Cardiac septum (tissue), 1 donor: ENCODE data around the gene NDUFB10. TPM values are rescaled to one million over a fixed set of nuclear protein-coding genes. Genes with fewer than 3 reads are reported as not detected.

Experiments used
- DNase-seq: peaks from one replicate; pipeline ENCODE4 v3.0.0-alpha.2; 2020; ENCODE audit warnings: low spot score
- intact Hi-C: fragments of 100-400 bp; cut with DNase I; formaldehyde crosslinking; loops from one replicate; pipeline ENCODE4 v1.14.0; 2022
- total RNA-seq: library from RNA; stranded (reverse); fragmentation: NEBNext Ultra II Directional; extraction: Animal tissue kit (Norgen Biotek cat#: 25700); gene quantifications from one replicate; pipeline ENCODE4 v1.2.1, GENCODE V29; 2021
- donor health status: DM: no; HTN: no; CAD: no.

Gene NDUFB10
- total RNA-seq, 1 donor from 2014 or later = 390 TPM

- no peak for DNase-seq
- intact Hi-C loops = no loop called here
Measured at GRCh38 chr16:1992704-1993317, 33.5 kb downstream of the NDUFB10 start.

DNA sequence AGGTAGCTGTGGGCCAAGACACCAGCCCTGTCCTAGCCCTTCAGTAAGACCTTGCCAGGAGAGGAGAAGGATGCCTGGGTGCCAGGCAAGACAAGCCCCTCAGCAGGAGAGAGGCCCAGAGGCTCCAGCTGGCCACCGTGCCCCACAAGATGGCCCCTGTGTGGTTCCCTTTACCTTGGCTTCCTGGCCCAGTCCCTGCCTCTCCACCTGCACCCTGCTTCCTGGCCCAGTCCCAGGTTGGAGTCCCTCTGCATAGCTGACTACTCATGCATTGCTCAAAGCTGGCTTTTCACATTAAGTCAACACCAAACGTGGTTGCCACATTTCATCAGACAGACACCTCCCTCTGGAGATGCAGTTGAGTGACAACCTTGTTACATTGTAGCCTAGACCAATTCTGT, 34.4 kb downstream of the NDUFB10 start:
- intact Hi-C loops = no loop called here
- no peak for DNase-seq

GRCh38 chr16:1997494-1998359, 38.4 kb downstream of the NDUFB10 start:
- intact Hi-C loops = no loop called here
- no peak for DNase-seq

- intact Hi-C loops = no loop called here
Measured at GRCh38 chr16:1998360-1998835, 39.1 kb downstream of the NDUFB10 start.

GRCh38 chr16:1998852-1999801, 39.8 kb downstream of the NDUFB10 start:
- no peak for DNase-seq
- intact Hi-C loops = no loop called here

More at GRCh38 chr16:1998360-1998835, 39.1 kb downstream of the NDUFB10 start:
- no peak for DNase-seq

DNA sequence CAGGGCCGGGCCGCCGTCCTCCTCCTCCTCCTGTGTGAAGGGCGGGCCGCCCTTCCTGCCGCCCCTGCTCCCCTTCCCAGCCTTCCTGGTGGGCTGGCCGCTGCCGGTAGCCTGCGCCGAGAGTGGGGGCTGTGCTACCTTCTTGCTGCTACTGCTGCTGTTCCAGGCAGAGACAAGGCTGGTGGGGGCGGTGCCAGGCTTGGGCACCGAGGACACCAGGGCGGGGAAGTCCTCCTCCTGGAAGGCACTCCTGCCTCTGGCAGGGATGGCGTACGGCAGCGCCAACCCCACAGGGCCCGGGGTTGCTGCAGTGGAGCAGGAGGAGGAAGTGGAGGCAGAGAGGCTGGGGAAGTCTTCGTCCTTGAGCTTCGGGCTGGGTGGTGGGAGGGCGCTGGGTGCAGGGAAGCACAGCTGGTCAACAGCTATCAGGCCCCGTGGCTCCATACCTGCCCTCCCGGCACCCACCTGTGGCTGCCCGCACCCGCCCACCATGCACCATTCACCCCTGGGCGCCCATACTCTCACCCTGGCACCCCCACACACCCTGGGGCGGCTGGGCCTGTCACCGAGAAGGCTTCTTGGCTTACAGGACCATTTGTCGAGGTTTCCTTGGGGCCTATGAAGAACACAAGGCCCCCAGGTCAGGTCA, 40.7 kb downstream of the NDUFB10 start:
- no peak for DNase-seq
- intact Hi-C loops = no loop called here

GRCh38 chr16:2001035-2001434, 41.7 kb downstream of the NDUFB10 start:
- DNase-seq = no peak
- intact Hi-C loops = no loop called here

- intact Hi-C loops = no loop called here
Measured at GRCh38 chr16:2001456-2002355, 42.4 kb downstream of the NDUFB10 start.

GRCh38 chr16:2002406-2003230, 43.3 kb downstream of the NDUFB10 start:
- no peak for DNase-seq

More at GRCh38 chr16:2001456-2002355, 42.4 kb downstream of the NDUFB10 start:
- DNase-seq = no peak

GRCh38 chr16:2003231-2003826, 44.0 kb downstream of the NDUFB10 start:
- no peak for DNase-seq
- intact Hi-C loops = no loop called here

More at GRCh38 chr16:2002406-2003230, 43.3 kb downstream of the NDUFB10 start:
- intact Hi-C loops = no loop called here

- intact Hi-C loops = no loop called here
- peak; percentile 95 for DNase-seq
Measured at GRCh38 chr16:2003827-2004641, 44.7 kb downstream of the NDUFB10 start.

GRCh38 chr16:2004795-2005517, 45.6 kb downstream of the NDUFB10 start:
- DNase-seq = no peak
- intact Hi-C loops = no loop called here

DNA sequence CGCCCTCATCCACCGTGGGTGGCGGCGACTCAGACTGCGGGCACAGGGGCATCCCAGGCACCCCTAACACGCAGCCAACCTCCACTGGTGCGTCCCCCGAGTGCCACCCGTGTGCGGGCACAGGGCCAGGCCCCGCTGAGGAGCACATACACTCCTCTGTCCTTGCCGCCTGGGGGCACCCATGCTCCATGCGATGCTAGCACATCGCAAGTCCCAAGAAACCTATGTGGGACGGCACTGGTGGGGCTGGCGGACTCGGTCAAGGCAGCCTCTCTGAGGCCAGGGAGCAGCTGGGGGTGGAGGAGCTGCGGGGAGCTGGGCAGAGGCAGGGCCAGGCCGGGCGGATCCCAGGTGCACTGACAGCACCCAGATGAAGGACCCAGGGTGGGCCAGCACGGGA, 46.3 kb downstream of the NDUFB10 start:
- intact Hi-C loops = no loop called here
- DNase-seq = no peak

- intact Hi-C loops = no loop called here
- no peak for DNase-seq
Measured at GRCh38 chr16:2006317-2006716, 47.0 kb downstream of the NDUFB10 start.

DNA sequence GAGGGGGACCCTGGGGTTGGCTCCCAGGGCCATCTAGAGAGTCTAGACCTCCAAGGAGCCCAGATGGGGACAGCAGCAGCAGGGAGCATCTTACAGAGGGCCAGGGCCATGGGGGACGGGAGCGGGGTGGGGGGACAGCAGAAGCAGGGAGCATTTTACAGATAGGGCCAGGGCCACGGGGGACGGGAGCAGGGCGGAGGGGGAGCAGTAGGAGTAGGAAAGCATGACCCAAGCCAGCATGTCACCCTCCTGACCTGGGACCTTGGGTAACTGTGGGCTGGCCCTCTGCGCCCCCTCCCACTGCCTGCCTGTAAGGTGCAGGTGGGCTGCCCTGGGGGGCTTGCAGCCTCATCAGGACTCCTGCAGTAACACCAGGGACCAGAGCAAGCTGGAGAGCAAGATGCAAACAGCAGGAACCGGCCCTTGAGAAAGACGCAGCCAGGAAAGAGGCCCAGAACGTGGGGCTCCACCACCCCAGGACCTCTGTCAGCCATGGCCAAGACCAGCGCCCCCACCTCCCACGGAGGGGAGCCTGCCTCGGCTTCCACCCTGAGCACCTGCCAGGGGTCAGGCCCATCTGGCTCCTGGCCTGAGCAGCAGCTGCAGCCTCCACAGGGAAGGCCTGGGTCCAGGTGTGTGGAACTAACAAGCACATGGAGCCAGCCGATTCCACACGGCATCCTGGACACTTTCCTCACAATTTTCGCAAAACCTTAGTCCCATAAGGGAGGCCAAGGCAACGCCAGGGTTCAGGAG, 47.9 kb downstream of the NDUFB10 start:
- intact Hi-C loops = no loop called here
- DNase-seq = no peak
